Mucosa of descending colon (tissue), 3 donors: Measurements from ENCODE around the gene KRT34. TPM values are rescaled to one million over a fixed set of nuclear protein-coding genes. Genes with fewer than 3 reads are reported as not detected.

Experiments used
- ATAC-seq: fragments of 200-7000 bp; cut with Tn5 transposase; one replicate; pipeline ENCODE4 v1.9.1; 2020; ENCODE audit warnings: mild to moderate bottlenecking, moderate library complexity
- DNase-seq, 3 donors: peaks; one replicate each; pipeline ENCODE4 v3.0.0-alpha.2; 2020
- H3K36me3 ChIP-seq: fragments of 200-600 bp; one replicate; pipeline ENCODE4 v1.8.0; 2021; ENCODE audit warnings: low read depth, mild to moderate bottlenecking
- H3K4me1 ChIP-seq: fragments of 200-600 bp; one replicate; pipeline ENCODE4 v1.8.0; 2021; ENCODE audit warnings: low read depth, mild to moderate bottlenecking
- H3K4me3 ChIP-seq: fragments of 200-600 bp; one replicate; pipeline ENCODE4 v1.8.0; 2021; ENCODE audit warnings: mild to moderate bottlenecking
- H3K9me3 ChIP-seq: fragments of 200-600 bp; one replicate; pipeline ENCODE4 v1.8.0; 2021; ENCODE audit warnings: mild to moderate bottlenecking
- CTCF ChIP-seq: fragments of 200-600 bp; IDR thresholded peaks from one replicate; pipeline ENCODE4 v1.8.0; 2022; ENCODE audit warnings: antibody characterized with exemption, mild to moderate bottlenecking
- intact Hi-C, 2 donors: fragments of 100-400 bp; cut with DNase I in 1 of 2; cut with micrococcal nuclease in 1 of 2; formaldehyde crosslinking; loops; one replicate each; pipeline versions ENCODE4 v1.11.0 to v1.11.1; 2022; cut with DNase I, micrococcal nuclease
- total RNA-seq, 3 donors: library from RNA; stranded (reverse); fragmentation: NEBNext Ultra II Directional in 2 of 3; extraction: Animal tissue kit (Norgen Biotek cat#: 25700) in 2 of 3; gene quantifications; one replicate each; pipeline versions ENCODE4 v1.2.1 to v1.2.4, GENCODE V29; 2021 to 2023
- donor health status: DM: no; HTN: no; CAD: no; lungs with moderate emphysema.
- donor health status: DM: no; HTN: no; CAD: no.
- donor health status: DM: no; HTN: yes; CAD: no.

The KRT34 gene
- total RNA-seq, 3 donors from 2014 or later: not detected

GRCh38 chr17:41338961-41339485, 43.1 kb downstream of the KRT34 start:
- no peak overlapping the region for H3K4me3 ChIP-seq
- peak; percentile 55 for ATAC-seq
- no peaks in the 10 kb centered on the region for H3K9me3 ChIP-seq
- no peaks in the 10 kb centered on the region for H3K4me1 ChIP-seq
- DNase-seq: no peak
- intact Hi-C loops: no loop called here
- H3K36me3 ChIP-seq: no peaks in the 10 kb centered on the region
- no peak for TF ChIP-seq CTCF

GRCh38 chr17:41335747-41336146, 46.4 kb downstream of the KRT34 start:
- TF ChIP-seq CTCF: no peak
- H3K9me3 ChIP-seq: no peaks in the 10 kb centered on the region
- no peak overlapping the region for H3K4me3 ChIP-seq
- intact Hi-C loops: no loop called here
- no peaks in the 10 kb centered on the region for H3K36me3 ChIP-seq
- ATAC-seq (no peak), DNase-seq (no peak)
- no peaks in the 10 kb centered on the region for H3K4me1 ChIP-seq

GRCh38 chr17:41334385-41335305, 47.5 kb downstream of the KRT34 start:
- Histone ChIP-seq H3K4me1 (no peaks in the 10 kb centered on the region), H3K9me3 (no peaks in the 10 kb centered on the region), H3K36me3 (no peaks in the 10 kb centered on the region), H3K4me3 (no peak overlapping the region)
- no peak for TF ChIP-seq CTCF
- DNase-seq (no peak), ATAC-seq (no peak)
- intact Hi-C loops: no loop called here

GRCh38 chr17:41333836-41334235, 48.3 kb downstream of the KRT34 start:
- intact Hi-C loops: no loop called here
- Histone ChIP-seq H3K4me3 (no peak overlapping the region), H3K9me3 (no peaks in the 10 kb centered on the region), H3K4me1 (no peaks in the 10 kb centered on the region), H3K36me3 (no peaks in the 10 kb centered on the region)
- DNase-seq: no peak
- ATAC-seq: no peak
- no peak for TF ChIP-seq CTCF

GRCh38 chr17:41333098-41333497, 49.0 kb downstream of the KRT34 start:
- DNase-seq (no peak), ATAC-seq (no peak)
- H3K4me1 ChIP-seq: no peaks in the 10 kb centered on the region
- intact Hi-C loops: no loop called here
- no peaks in the 10 kb centered on the region for H3K9me3 ChIP-seq
- H3K4me3 ChIP-seq: no peak overlapping the region
- no peak for TF ChIP-seq CTCF
- H3K36me3 ChIP-seq: no peaks in the 10 kb centered on the region
